ENCODE results near the gene ACSL1.

The ACSL1 gene

DNA sequence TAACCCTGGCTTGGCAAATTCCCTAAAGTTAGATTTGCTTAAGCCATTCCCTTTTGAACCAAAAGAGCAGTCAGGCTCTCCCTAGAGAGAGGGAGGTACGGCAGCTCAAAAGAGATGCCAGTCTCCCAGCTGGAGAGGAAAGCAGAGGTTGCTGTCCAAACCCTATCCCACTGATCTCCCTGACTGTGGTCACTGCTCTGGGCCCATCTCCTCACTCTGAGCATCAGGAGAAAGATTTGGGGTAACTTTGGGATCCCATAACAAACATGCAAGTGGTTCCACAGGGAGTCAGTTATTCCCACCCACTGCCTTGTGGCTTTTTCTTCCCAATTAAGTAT lies 17.1 kb downstream of the ACSL1 start:
- no peak for DNase-seq

- DNase-seq, result no peak
Measured at GRCh38 chr4:184807797-184808712, 17.7 kb downstream of the ACSL1 start.

- DNase-seq, result no peak
Measured at GRCh38 chr4:184807256-184807655, 18.5 kb downstream of the ACSL1 start.

DNA sequence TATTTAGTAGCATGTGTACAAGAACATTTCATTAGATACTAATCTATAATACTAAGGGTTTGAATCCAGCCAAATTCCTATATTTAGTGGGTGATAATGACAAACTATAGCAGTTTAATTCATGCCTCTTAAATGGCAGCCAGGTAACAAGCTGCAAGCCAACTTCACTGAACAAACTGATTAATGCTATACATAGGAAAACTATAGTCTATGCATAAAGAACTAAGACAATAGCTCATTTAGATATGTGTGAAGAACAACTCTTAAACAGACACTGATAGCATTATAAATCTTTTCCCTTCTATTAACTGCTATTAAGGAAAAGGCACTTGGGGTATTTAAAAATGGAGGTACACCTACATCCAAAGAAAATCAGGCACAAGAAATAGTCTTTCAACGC lies 19.1 kb downstream of the ACSL1 start:
- no peak for DNase-seq

- no peak for DNase-seq
Measured at GRCh38 chr4:184806229-184806550, 19.6 kb downstream of the ACSL1 start.

GRCh38 chr4:184805462-184806228 lies 20.1 kb downstream of the ACSL1 start:
- no peak for DNase-seq

DNA sequence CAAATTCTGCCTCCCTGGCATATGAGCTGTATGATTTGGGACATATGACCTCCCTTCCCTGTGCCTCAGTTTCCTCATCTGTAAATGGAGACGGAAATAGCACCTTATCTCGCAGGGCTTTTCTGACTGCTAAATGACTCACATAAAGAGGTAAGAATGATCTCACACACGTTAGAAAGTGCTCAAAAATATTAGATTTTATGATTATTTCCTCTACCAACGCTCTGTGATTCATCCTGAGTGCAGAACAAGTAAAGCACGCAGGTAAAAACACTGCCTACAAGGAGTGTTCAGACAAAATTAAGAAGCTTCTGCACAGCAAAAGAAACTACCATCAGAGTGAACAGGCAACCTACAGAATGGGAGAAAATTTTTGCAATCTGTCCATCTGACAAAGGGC lies 21.1 kb downstream of the ACSL1 start:
- DNase-seq, result no peak

GRCh38 chr4:184803874-184804273 lies 21.9 kb downstream of the ACSL1 start:
- no peak for DNase-seq

DNA sequence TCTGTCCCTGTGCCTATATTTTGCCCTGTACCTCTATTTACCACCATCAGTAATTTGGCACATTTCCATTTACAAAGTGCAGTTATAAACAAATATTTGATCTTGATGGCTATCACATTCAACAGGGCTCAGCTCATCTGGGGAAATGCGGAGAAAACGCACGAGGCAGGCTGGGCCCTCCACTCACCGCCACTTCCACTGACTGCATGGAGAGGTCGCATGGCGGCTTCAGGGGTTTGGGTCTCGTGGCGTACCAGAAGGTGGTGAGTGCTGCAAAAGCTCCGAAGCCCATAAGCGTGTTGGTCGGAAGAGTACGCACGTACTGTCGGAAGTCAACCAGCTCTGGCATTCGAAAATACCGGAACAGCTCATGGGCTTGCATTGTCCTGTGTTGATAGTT lies 22.6 kb downstream of the ACSL1 start:
- DNase-seq, result no peak

DNA sequence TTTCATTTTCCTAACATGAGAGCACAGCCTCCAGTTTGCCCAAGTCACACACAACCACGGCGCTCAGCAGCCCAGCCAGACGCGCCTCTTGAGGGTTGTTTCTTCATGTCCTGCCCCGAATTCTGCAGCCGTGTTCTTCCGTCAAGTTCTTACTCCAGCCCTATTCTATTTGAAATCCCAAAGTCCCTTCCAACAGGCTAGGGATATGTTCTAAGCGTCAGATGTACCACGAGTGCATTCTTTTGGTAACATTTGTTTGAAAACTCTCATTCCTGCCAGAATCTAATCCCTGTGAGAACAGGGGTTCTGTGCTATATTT lies 23.1 kb downstream of the ACSL1 start:
- DNase-seq, result no peak

DNA sequence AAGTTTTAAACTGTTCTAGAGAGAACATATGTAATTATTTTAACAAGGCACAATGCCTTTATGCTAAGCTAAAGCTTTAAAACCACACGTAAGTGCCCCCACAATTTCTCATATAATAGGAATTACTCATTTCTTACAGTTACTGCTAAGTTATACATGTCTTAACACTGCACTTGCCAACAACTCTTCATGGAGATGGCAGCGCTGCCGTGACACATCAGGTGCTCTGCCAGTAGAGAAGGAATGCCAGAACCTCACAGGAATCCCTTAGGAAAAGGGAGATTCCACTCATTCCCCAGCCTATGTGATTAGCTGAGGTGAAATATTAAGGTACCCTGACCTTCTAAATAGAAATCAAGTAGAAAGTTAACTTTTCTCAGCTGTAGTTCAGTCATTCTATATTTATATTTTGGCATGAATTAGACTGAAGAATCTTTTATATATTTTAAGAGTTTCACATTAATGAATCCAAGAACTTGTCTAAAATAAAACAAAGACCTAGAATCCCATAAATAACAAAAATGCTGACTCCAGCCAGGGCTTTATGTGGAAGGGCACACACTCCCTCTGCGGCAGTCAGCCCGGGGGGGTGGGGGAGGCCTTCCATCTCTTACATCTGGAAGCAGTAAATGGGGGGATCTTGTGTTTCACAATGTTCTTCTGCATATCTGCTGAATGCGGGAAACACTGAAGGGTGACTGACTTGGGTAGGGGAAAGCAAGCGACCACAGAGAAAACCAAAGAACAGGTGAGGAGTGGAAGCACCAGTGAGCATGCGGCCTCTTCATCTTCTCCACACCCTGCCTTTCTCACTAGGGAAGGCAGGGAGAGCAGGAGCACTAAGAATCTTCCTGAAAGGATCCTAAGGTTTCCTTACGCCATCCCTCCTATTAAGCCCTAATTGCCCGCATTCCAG lies 23.7 kb downstream of the ACSL1 start:
- DNase-seq, result no peak

- DNase-seq, result no peak
Measured at GRCh38 chr4:184798504-184798903, 27.3 kb downstream of the ACSL1 start.

GRCh38 chr4:184796906-184797305 lies 28.9 kb downstream of the ACSL1 start:
- no peak for DNase-seq

- DNase-seq, result no peak
Measured at GRCh38 chr4:184795214-184795844, 30.4 kb downstream of the ACSL1 start.

DNA sequence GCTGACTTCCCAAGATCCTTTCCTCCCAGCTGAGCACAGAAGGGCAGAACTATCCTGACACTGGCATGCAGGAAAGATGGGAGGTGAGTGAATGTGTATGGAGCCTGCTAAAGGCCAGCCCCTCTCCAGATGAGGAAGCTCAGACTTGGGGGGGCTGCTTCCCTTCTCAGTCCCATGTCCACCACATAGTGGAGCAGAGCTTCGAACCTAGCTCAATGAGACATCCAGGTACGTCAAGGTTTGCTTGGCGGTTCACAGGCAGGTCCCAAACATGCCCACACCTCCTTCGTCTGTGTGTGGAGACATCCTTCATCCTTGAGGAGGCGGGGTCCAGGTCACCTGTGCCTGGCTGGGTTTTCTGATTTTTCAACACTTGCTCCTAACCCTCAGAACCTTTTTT lies 31.3 kb downstream of the ACSL1 start:
- DNase-seq, result no peak

DNA sequence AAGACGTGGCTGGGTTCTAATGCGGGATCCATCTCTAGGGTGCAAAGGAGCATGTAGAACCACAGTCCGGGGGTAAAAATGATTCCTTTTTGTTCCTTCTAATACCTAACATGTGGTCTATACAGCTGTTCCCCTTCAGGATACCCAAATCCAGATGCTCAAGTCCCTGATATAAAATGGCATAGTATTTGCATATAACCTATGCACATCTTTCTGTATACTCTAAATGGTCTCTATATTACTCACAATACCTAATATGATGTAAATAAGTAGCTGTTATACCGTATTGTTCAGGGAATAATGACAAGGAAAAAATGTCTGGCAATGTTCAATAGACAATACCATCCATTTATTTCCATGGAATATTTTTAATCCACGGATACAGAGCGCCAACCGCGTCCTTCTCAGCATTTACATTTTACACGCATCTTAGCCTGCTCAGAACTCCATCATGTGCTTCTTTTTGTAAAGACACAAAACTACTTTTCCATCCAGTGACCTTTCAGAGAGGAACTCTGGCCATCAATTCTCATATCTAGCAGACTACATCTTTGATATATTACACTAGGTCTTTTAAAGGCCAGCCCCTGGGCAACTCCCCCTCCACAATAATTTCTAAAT lies 31.9 kb downstream of the ACSL1 start:
- no peak for DNase-seq

GRCh38 chr4:184792950-184793555 lies 32.7 kb downstream of the ACSL1 start:
- DNase-seq, result peak; percentile 37

- no peak for DNase-seq
Measured at GRCh38 chr4:184792334-184792733, 33.4 kb downstream of the ACSL1 start.

- DNase-seq, result no peak
Measured at GRCh38 chr4:184790826-184791225, 34.9 kb downstream of the ACSL1 start.

- no peak for DNase-seq
Measured at GRCh38 chr4:184787766-184788503, 37.8 kb downstream of the ACSL1 start.

GRCh38 chr4:184785813-184786212 lies 40.0 kb downstream of the ACSL1 start:
- DNase-seq, result no peak

Measured in NK-92 treated with Interleukin-12 subunit alpha and Interleukin-12 subunit beta, amount 100 ng/mL, for 24 hours (cell line).